K562 (cell line): ENCODE results near the gene SFSWAP. TPM values are rescaled to one million over a fixed set of nuclear protein-coding genes. Genes with fewer than 3 reads are reported as not detected.
A peak's percentile ranks its signal among the peaks of the same experiment; 100 is the strongest.

ENCODE experiments used
- ATAC-seq: fragments of 200-7000 bp; cut with Tn5 transposase; 3 replicates; pipeline ENCODE4 v1.9.1; 2020; ENCODE audit warnings: moderate library complexity
- BruUV-seq: library from RNA; stranded (reverse); fragments of 400-500 nt; replicated peaks from 2 replicates; lab custom pipeline; 2021; lab: Mats Ljungman, UMichigan
- CTCF ChIA-PET: fragments of 300-600 bp; formaldehyde crosslinking; extraction: SDS; loops from one replicate; lab custom pipeline; 2021; ENCODE audit warnings: low intra/inter-chr PET ratio; lab: Yijun Ruan, JAX
- POLR2A ChIA-PET: fragments of 300-600, 350-650 bp; sonication (Branson Sonifier 250); formaldehyde crosslinking; extraction: SDS; loops from one replicate; lab custom pipeline; 2021; ENCODE audit warnings: antibody characterized with exemption, inconsistent platforms; lab: Yijun Ruan, JAX
- DNase-seq, 4 experiments: peaks; one replicate each; pipeline versions ENCODE4 v3.0.0 to v3.0.0-alpha.2; 2011 to 2018; ENCODE audit warnings: low spot score in 3 of 4, mixed read lengths in 3 of 4; ENCODE audit errors: extremely low read depth in 1 of 4
- FAIRE-seq: peaks from 2 replicates; lab custom pipeline; 2011; peaks lifted over from hg19 to GRCh38; lab: Jason Lieb, UNC
- H2AFZ ChIP-seq: 2 replicates; pipeline ENCODE4 v1.6.0; 2011; ENCODE audit warnings: low read depth, low read length, control low read depth, inconsistent platforms
- H3K27ac ChIP-seq: fragments of 200-600 bp; 3 replicates; pipeline ENCODE4 v1.8.0; 2011; ENCODE audit warnings: low read depth, mild to moderate bottlenecking, control low read depth, inconsistent platforms, low read length, moderate library complexity, mixed read lengths; ENCODE audit errors: extremely low read depth
- H3K27me3 ChIP-seq, 2 experiments: fragments of 300-600 bp in 1 of 2; 2 replicates in 1 of 2; 3 replicates in 1 of 2; pipeline versions ENCODE4 v1.6.0 to v1.8.0; 2011; ENCODE audit warnings: inconsistent platforms in 2 of 2, low read length in 2 of 2, mild to moderate bottlenecking in 1 of 2, mixed read lengths in 1 of 2, moderate library complexity in 1 of 2; ENCODE audit not compliant: control insufficient read depth in 2 of 2, insufficient read depth in 2 of 2
- H3K36me3 ChIP-seq: fragments of 300-600 bp; 3 replicates; pipeline ENCODE4 v1.8.0; 2011; ENCODE audit warnings: mild to moderate bottlenecking, low read length, inconsistent platforms; ENCODE audit not compliant: control insufficient read depth, insufficient read depth
- H3K4me1 ChIP-seq, 2 experiments: fragments of 200-600 bp in 1 of 2; replicated peaks in 1 of 2; 2 replicates in 1 of 2; 3 replicates in 1 of 2; pipeline versions ENCODE4 v1.5.1 to v1.8.0; 2011; ENCODE audit warnings: inconsistent platforms in 2 of 2, low read length in 2 of 2, mild to moderate bottlenecking in 1 of 2, mixed read lengths in 1 of 2, moderate library complexity in 1 of 2; ENCODE audit not compliant: control insufficient read depth in 2 of 2, insufficient read depth in 2 of 2
- H3K4me2 ChIP-seq: 2 replicates; pipeline ENCODE4 v1.6.1; 2011; ENCODE audit warnings: low read length, control low read depth, inconsistent platforms, mixed read lengths; ENCODE audit not compliant: insufficient read depth
- H3K4me3 ChIP-seq: fragments of 200-600 bp; sonication (generic), shearing (Covaris generic); 2 replicates; pipeline ENCODE4 v1.5.1; 2016; ENCODE audit warnings: control low read depth, inconsistent platforms
- H3K79me2 ChIP-seq: fragments of 200-600 bp; 3 replicates; pipeline ENCODE4 v1.8.0; 2011; ENCODE audit warnings: low read length, inconsistent platforms; ENCODE audit not compliant: control insufficient read depth, insufficient read depth
- H3K9ac ChIP-seq, 2 experiments: 2 replicates each; pipeline versions ENCODE4 v1.6.0 to v1.6.1; 2011; ENCODE audit warnings: low read depth in 2 of 2, low read length in 2 of 2, control low read depth in 1 of 2, inconsistent platforms in 1 of 2, mild to moderate bottlenecking in 1 of 2, mixed read lengths in 1 of 2; ENCODE audit not compliant: insufficient read depth in 1 of 2
- H3K9me1 ChIP-seq: one replicate; pipeline ENCODE4 v1.6.0; 2011; ENCODE audit warnings: inconsistent platforms, mild to moderate bottlenecking, low read length, moderate library complexity; ENCODE audit not compliant: control insufficient read depth, insufficient read depth
- H3K9me3 ChIP-seq: replicated peaks from 2 replicates; pipeline ENCODE4 v1.5.1; 2011; ENCODE audit warnings: low read depth, low read length, inconsistent platforms; ENCODE audit not compliant: control insufficient read depth, insufficient read depth
- H4K20me1 ChIP-seq: replicated peaks from 2 replicates; pipeline ENCODE4 v1.6.1; 2011; ENCODE audit warnings: low read length, inconsistent platforms, mixed read lengths; ENCODE audit not compliant: control insufficient read depth, insufficient read depth
- AFF1 ChIP-seq, 2 experiments: fragments of 450-650 bp; IDR thresholded peaks; 2 replicates each; pipeline ENCODE4 v1.6.1; 2018; ENCODE audit warnings: mild to moderate bottlenecking in 2 of 2, low read depth in 1 of 2; ENCODE audit not compliant: partially characterized antibody in 2 of 2
- HMGN3 ChIP-seq: IDR thresholded peaks from 2 replicates; pipeline ENCODE4 v1.6.1; 2011; ENCODE audit warnings: borderline replicate concordance, low read depth, mild to moderate bottlenecking, mixed read lengths, low read length; ENCODE audit not compliant: insufficient read length; ENCODE audit errors: extremely low read depth
- NR4A1 ChIP-seq, 2 experiments: fragments of 250-450 bp in 1 of 2; fragments of 450-650 bp in 1 of 2; sonication (Bioruptor Pico) in 1 of 2; IDR thresholded peaks; 2 replicates each; pipeline versions ENCODE4 v1.4.0 to v1.6.1; 2016 to 2020; ENCODE audit warnings: mild to moderate bottlenecking in 2 of 2, missing compliant biosample characterization in 1 of 2, missing genetic modification characterization in 1 of 2, moderate library complexity in 1 of 2
- ZNF24 ChIP-seq: fragments of 450-650 bp; IDR thresholded peaks from 2 replicates; pipeline ENCODE4 v1.6.1; 2016
- WGBS: fragments of 100-300 bp; shearing (Covaris generic); methylation state at CpG from one replicate; pipeline ENCODE4 v1.1.6; 2016; ENCODE audit warnings: low coverage, mixed read lengths; ENCODE audit not compliant: insufficient coverage; ENCODE audit errors: missing lambda C conversion rate; 5-methylcytosine and 5-hydroxymethylcytosine counted together
- in situ Hi-C: fragments of 300-500 bp; cut with MboI; formaldehyde crosslinking; loops from 4 replicates; pipeline ENCODE4 v1.15.0; 2018; ENCODE audit warnings: inconsistent platforms, mixed read lengths
- intact Hi-C: fragments of 100-400 bp; cut with micrococcal nuclease; formaldehyde crosslinking; loops from 2 replicates; pipeline ENCODE4 v1.14.2; 2022
- polyA plus RNA-seq, 8 experiments: library from polyadenylated mRNA; depleted of rRNA in 4 of 8; stranded (reverse) in 5 of 8; unstranded in 3 of 8; fragments of >200 nt; fragmentation: Nextera tagmentation in 2 of 8; fragmentation: Illumina TruSeq in 1 of 8; extraction: Ambion mirVana in 2 of 8; extraction: Trizol in 1 of 8; gene quantifications; 2 replicates each; pipeline versions ENCODE4 v1.2.1 to v1.2.3, GENCODE V29; 2011 to 2014; ENCODE audit warnings: inconsistent platforms in 1 of 8, missing spikeins in 1 of 8
- total RNA-seq, 7 experiments: library from RNA; depleted of rRNA in 6 of 7; stranded (reverse); fragments of >200 nt in 6 of 7; fragmentation: Illumina TruSeq in 2 of 7; extraction: Trizol in 2 of 7; gene quantifications; 2 replicates each; pipeline versions ENCODE4 v1.2.1 to v1.2.3, GENCODE V29; 2011 to 2021; ENCODE audit warnings: low replicate concordance in 1 of 7
- TF ChIP-seq, protein P1 (sequence below), 2 experiments: fragments of 450-650 bp in 1 of 2; sonication (generic) in 1 of 2; formaldehyde crosslinking in 1 of 2; IDR thresholded peaks; 2 replicates each; pipeline versions ENCODE4 v1.7.1 to v1.9.0; 2016 to 2022; ENCODE audit warnings: inconsistent platforms in 1 of 2, mild to moderate bottlenecking in 1 of 2, missing genetic modification reagents in 1 of 2

The SFSWAP gene
- total and polyA plus RNA-seq, 9 of the 15 experiments (the other 6 are each of a cell fraction or from before 2014, with no cell fraction given): 2.4 to 60.4 (median 32.6) TPM

GRCh38 chr12:131828671-131829355 lies 117.9 kb downstream of the SFSWAP start:
- Histone ChIP-seq H3K9ac (peak overlapping the region; percentile 47 to 92), H3K4me2 (peak overlapping the region; percentile 63), H3K79me2 (peaks cover 21% of the 10 kb centered on the region), H3K9me1 (no peaks in the 10 kb centered on the region), H3K9me3 (no peaks in the 10 kb centered on the region), H2AFZ (peak overlapping the region; percentile 25), H3K36me3 (no peaks in the 10 kb centered on the region), H3K27ac (no peak overlapping the region; the same call in 2 of the 3 replicates), H3K27me3 (peaks cover 10 to 30% of the 10 kb centered on the region in 2 experiments; a peak in 4 of 5 replicates), H3K4me1 (peaks cover 12 to 58% of the 10 kb centered on the region in 2 experiments; a peak in 4 of 5 replicates), H3K4me3 (peak overlapping the region; percentile 54), H4K20me1 (0 out of 2 replicates have a peak, but pooled peaks cover 17% of the 10 kb centered on the region)
- in situ Hi-C loops (loop anchor here (10.0 kb wide), 1 partner anchor 904 kb away; no protein-coding TSS in a partner anchor), intact Hi-C loops (loop anchor here (10.0 kb wide), 1 partner anchor 914 kb away; no protein-coding TSS in a partner anchor)
- ChIA-PET CTCF (interaction anchor here (0.5 to 2.1 kb wide), 3 partner anchors 122 to 725 kb away, joined by 3 to 11 read pairs (median 4); no protein-coding TSS in a partner anchor), POLR2A (interaction anchor here (0.9 to 1.0 kb wide), 2 partner anchors 11 to 15 kb away, joined by 3 read pairs; no protein-coding TSS in a partner anchor)
- ATAC-seq: peak; percentile 10; the same call in 1 of the 3 replicates
- under 1% methylated on average over 25 of the region's 64 CpGs for WGBS
- DNase-seq: peak in 2 of 4 experiments; percentile 52 to 55
- FAIRE-seq: no peak
- TSS peak; percentile 65 for BruUV-seq
- TF ChIP-seq ZNF24 (no peak), HMGN3 (peak; percentile 9), AFF1 (IDR thresholded peaks at IDR 0.05; ENCODE audit: low read depth in 1 of 2, partially characterized antibody in 2 of 2) (no peak), NR4A1 (CRISPR knock-in tag; IDR thresholded peaks at IDR 0.05) (no peak), NR4A1 (tag; IDR thresholded peaks at IDR 0.05) (0 out of 2 replicates have a peak, but pooled peaks have one; percentile 36)
- TF ChIP-seq, protein P1, sequence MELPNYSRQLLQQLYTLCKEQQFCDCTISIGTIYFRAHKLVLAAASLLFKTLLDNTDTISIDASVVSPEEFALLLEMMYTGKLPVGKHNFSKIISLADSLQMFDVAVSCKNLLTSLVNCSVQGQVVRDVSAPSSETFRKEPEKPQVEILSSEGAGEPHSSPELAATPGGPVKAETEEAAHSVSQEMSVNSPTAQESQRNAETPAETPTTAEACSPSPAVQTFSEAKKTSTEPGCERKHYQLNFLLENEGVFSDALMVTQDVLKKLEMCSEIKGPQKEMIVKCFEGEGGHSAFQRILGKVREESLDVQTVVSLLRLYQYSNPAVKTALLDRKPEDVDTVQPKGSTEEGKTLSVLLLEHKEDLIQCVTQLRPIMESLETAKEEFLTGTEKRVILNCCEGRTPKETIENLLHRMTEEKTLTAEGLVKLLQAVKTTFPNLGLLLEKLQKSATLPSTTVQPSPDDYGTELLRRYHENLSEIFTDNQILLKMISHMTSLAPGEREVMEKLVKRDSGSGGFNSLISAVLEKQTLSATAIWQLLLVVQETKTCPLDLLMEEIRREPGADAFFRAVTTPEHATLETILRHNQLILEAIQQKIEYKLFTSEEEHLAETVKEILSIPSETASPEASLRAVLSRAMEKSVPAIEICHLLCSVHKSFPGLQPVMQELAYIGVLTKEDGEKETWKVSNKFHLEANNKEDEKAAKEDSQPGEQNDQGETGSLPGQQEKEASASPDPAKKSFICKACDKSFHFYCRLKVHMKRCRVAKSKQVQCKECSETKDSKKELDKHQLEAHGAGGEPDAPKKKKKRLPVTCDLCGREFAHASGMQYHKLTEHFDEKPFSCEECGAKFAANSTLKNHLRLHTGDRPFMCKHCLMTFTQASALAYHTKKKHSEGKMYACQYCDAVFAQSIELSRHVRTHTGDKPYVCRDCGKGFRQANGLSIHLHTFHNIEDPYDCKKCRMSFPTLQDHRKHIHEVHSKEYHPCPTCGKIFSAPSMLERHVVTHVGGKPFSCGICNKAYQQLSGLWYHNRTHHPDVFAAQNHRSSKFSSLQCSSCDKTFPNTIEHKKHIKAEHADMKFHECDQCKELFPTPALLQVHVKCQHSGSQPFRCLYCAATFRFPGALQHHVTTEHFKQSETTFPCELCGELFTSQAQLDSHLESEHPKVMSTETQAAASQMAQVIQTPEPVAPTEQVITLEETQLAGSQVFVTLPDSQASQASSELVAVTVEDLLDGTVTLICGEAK (IDR thresholded peaks at IDR 0.05): 0 out of 2 replicates have a peak, but pooled peaks have one; percentile 37
- TF ChIP-seq, protein P1 (CRISPR knock-in tag; IDR thresholded peaks at IDR 0.05): no peak
